Psoas muscle (tissue), 8 donors: ENCODE measurements around the gene DEFB128. TPM values are rescaled to one million over a fixed set of nuclear protein-coding genes. Genes with fewer than 3 reads are reported as not detected.

Experiments
- ATAC-seq, 4 donors: fragments of 200-7000 bp; cut with Tn5 transposase; one replicate each; pipeline ENCODE4 v1.9.1; 2020; ENCODE audit warnings: moderate library complexity in 3 of 4, mild to moderate bottlenecking in 2 of 4
- DNase-seq, 2 donors: peaks; one replicate each; pipeline ENCODE4 v3.0.0-alpha.2; 2020
- H3K27ac ChIP-seq: fragments of 200-600 bp; one replicate; pipeline ENCODE4 v1.8.0; 2022
- H3K27me3 ChIP-seq, 3 donors: fragments of 200-600 bp in 1 of 3; one replicate each; pipeline versions ENCODE4 v1.6.1 to v1.8.0; 2013 to 2022; ENCODE audit warnings: low read length in 2 of 3, mild to moderate bottlenecking in 2 of 3, moderate library complexity in 1 of 3; ENCODE audit not compliant: insufficient read depth in 3 of 3
- H3K36me3 ChIP-seq, 2 donors: fragments of 200-600 bp in 1 of 2; one replicate each; pipeline versions ENCODE4 v1.6.1 to v1.8.0; 2013 to 2022; ENCODE audit warnings: low read depth in 1 of 2, mild to moderate bottlenecking in 1 of 2, moderate library complexity in 1 of 2; ENCODE audit not compliant: insufficient read depth in 1 of 2
- H3K4me1 ChIP-seq: fragments of 200-600 bp; one replicate; pipeline ENCODE4 v1.8.0; 2022
- H3K4me3 ChIP-seq: fragments of 200-600 bp; one replicate; pipeline ENCODE4 v1.8.0; 2022; ENCODE audit warnings: mild to moderate bottlenecking
- H3K9me3 ChIP-seq: fragments of 200-600 bp; one replicate; pipeline ENCODE4 v1.8.0; 2022
- CTCF ChIP-seq: fragments of 200-600 bp; IDR thresholded peaks from one replicate; pipeline ENCODE4 v1.8.0; 2022; ENCODE audit warnings: antibody characterized with exemption
- WGBS, 3 donors: extraction: QIAGEN DNeasy Blood & Tissue Kit; methylation state at CpG; one replicate each; pipeline versions ENCODE4 v1.1.6 to v1.1.7; 2013; 5-methylcytosine and 5-hydroxymethylcytosine counted together
- intact Hi-C, 2 donors: fragments of 100-400 bp; cut with DNase I; formaldehyde crosslinking; loops; one replicate each; pipeline versions ENCODE4 v1.11.0 to v1.14.2; 2022
- polyA plus RNA-seq, 3 donors: library from polyadenylated mRNA; stranded (reverse); fragments of 200-250 nt; gene quantifications; one replicate each; pipeline ENCODE4 v1.2.3, GENCODE V29; 2013
- total RNA-seq, 4 donors: library from RNA; stranded (reverse); fragmentation: NEBNext Ultra II Directional in 2 of 4; extraction: Animal tissue kit (Norgen Biotek cat#: 25700) in 2 of 4; gene quantifications; one replicate each; pipeline versions ENCODE4 v1.2.1 to v1.2.4, GENCODE V29; 2021 to 2023
- donor health status: healthy with polysubstance abuse.
- donor health status: DM: no; HTN: no; CAD: no; lungs with moderate emphysema.
- donor health status: Bipolar disorder and iron deficiency.
- donor health status: healthy.
- donor health status: DM: yes; HTN: yes; CAD: no.
- donor health status: DM: no; HTN: no; CAD: no.
- donor health status: DM: no; HTN: no; CAD: no.
- donor health status: DM: yes; HTN: yes; CAD: no.

Gene DEFB128
- total and polyA plus RNA-seq, 7 donors = not detected

- no peak for DNase-seq
- intact Hi-C loops = no loop called here
- no peaks in the 10 kb centered on the region for H3K36me3 ChIP-seq
- H3K27me3 ChIP-seq = peaks cover 0 to under 1% (median 0%) of the 10 kb centered on the region in 3 donors
- no peak overlapping the region for H3K4me3 ChIP-seq
- TF ChIP-seq CTCF = no peak
- 45 to 55% (median 48%) methylated on average over 3 of the region's 3 CpGs for WGBS, 3 donors
- H3K4me1 ChIP-seq = no peaks in the 10 kb centered on the region
- H3K9me3 ChIP-seq = no peaks in the 10 kb centered on the region
- no peak overlapping the region for H3K27ac ChIP-seq
- no peak for ATAC-seq
Measured at GRCh38 chr20:164618-165017, 24.9 kb downstream of the DEFB128 start.

- H3K4me3 ChIP-seq = no peak within 1 kb of the TSS
- no peak for TF ChIP-seq CTCF
- no peak for DNase-seq
- H3K9me3 ChIP-seq = no peaks in the 10 kb centered on the region
- 85 to 94% (median 90%) methylated on average over 5 of the region's 5 CpGs for WGBS, 3 donors
- peaks cover 0 to 3% (median 2%) of the 10 kb centered on the region in 3 donors for H3K27me3 ChIP-seq
- intact Hi-C loops = no loop called here
- H3K27ac ChIP-seq = no peak within 1 kb of the TSS
- no peak for ATAC-seq
- no peaks in the 10 kb centered on the region for H3K4me1 ChIP-seq
- no peaks in the 10 kb centered on the region for H3K36me3 ChIP-seq
Measured at GRCh38 chr20:157154-157553, 32.4 kb downstream of the DEFB128 start, which contains the start of gene DEFB127. Gene DEFB127, plus strand, starts transcription at chr20:157454. Its CDS starts 91 bp downstream, at chr20:157545.

- H3K27me3 ChIP-seq = peaks cover 0 to 3% (median 0%) of the 10 kb centered on the region in 3 donors
- WGBS, 3 donors = 50 to 67% (median 66%) methylated on average over 1 of the region's 1 CpG
- no peak overlapping the region for H3K27ac ChIP-seq
- ATAC-seq (no peak), DNase-seq (no peak)
- no peaks in the 10 kb centered on the region for H3K36me3 ChIP-seq
- no peaks in the 10 kb centered on the region for H3K9me3 ChIP-seq
- H3K4me3 ChIP-seq = no peak overlapping the region
- H3K4me1 ChIP-seq = no peaks in the 10 kb centered on the region
- intact Hi-C loops = no loop called here
- TF ChIP-seq CTCF = no peak
Measured at GRCh38 chr20:152131-152530, 37.4 kb downstream of the DEFB128 start.

GRCh38 chr20:145877-146276 is 43.6 kb downstream of the DEFB128 start:
- H3K4me3 ChIP-seq = no peak overlapping the region
- ATAC-seq = no peak
- intact Hi-C loops = no loop called here
- no peaks in the 10 kb centered on the region for H3K9me3 ChIP-seq
- no peak overlapping the region for H3K27ac ChIP-seq
- TF ChIP-seq CTCF = no peak
- no peaks in the 10 kb centered on the region for H3K36me3 ChIP-seq
- no peaks in the 10 kb centered on the region for H3K4me1 ChIP-seq
- peaks cover 0 to 6% (median 3%) of the 10 kb centered on the region in 3 donors for H3K27me3 ChIP-seq
- WGBS, 3 donors = 56 to 71% (median 64%) methylated on average over 2 of the region's 2 CpGs
- no peak for DNase-seq

GRCh38 chr20:142290-142689 is 47.2 kb downstream of the DEFB128 start, which contains the start of gene DEFB126:
Gene DEFB126, plus strand, starts transcription at chr20:142590. Its CDS starts 39 bp downstream, at chr20:142629.
- 20 to 37% (median 32%) methylated on average over 1 of the region's 1 CpG for WGBS, 3 donors
- no peak for ATAC-seq
- TF ChIP-seq CTCF = no peak
- Histone ChIP-seq H3K27ac (no peak within 1 kb of the TSS), H3K36me3 (no peaks in the 10 kb centered on the region), H3K27me3 (peaks cover 0 to 11% (median 0%) of the 10 kb centered on the region in 3 donors), H3K9me3 (no peaks in the 10 kb centered on the region), H3K4me3 (no peak within 1 kb of the TSS), H3K4me1 (no peaks in the 10 kb centered on the region)
- no peak for DNase-seq
- intact Hi-C loops = no loop called here
